ENCODE data around the gene HEMK1.

The HEMK1 gene

GRCh38 chr3:50582083-50582482 is 12.8 kb downstream of the HEMK1 start:
- no peak overlapping the region for H3K4me3 ChIP-seq (ENCODE audit: low read depth, low read length)
- no peak for TF ChIP-seq CTCF (IDR thresholded peaks at IDR 0.05)
- H3K9ac ChIP-seq, result no peak overlapping the region
- H3K79me2 ChIP-seq, result no peaks in the 10 kb centered on the region
- H3K27ac ChIP-seq, result no peak overlapping the region
- H3K4me1 ChIP-seq, result peaks cover 2% of the 10 kb centered on the region
- H3K27me3 ChIP-seq (ENCODE audit: control insufficient read depth, insufficient read depth, low read length), result no peaks in the 10 kb centered on the region
- H3K36me3 ChIP-seq (ENCODE audit: control insufficient read depth, insufficient read depth, low read length), result no peaks in the 10 kb centered on the region
- no peak overlapping the region for H3K4me2 ChIP-seq (ENCODE audit: low read length)
- H3K9me3 ChIP-seq (ENCODE audit: control insufficient read depth, low read length), result no peaks in the 10 kb centered on the region
- no peak overlapping the region for H2AFZ ChIP-seq

GRCh38 chr3:50583897-50584296 is 14.6 kb downstream of the HEMK1 start:
- Histone ChIP-seq H3K4me3 (ENCODE audit: low read depth, low read length) (no peak overlapping the region), H3K9ac (no peak overlapping the region), H3K4me1 (peaks cover 17% of the 10 kb centered on the region), H3K4me2 (ENCODE audit: low read length) (no peak overlapping the region), H3K36me3 (ENCODE audit: control insufficient read depth, insufficient read depth, low read length) (no peaks in the 10 kb centered on the region), H3K27ac (no peak overlapping the region), H3K27me3 (ENCODE audit: control insufficient read depth, insufficient read depth, low read length) (no peaks in the 10 kb centered on the region), H2AFZ (no peak overlapping the region), H3K9me3 (ENCODE audit: control insufficient read depth, low read length) (no peaks in the 10 kb centered on the region), H3K79me2 (no peaks in the 10 kb centered on the region)
- no peak for TF ChIP-seq CTCF (IDR thresholded peaks at IDR 0.05)

- Histone ChIP-seq H3K4me3 (ENCODE audit: low read depth, low read length) (no peak overlapping the region), H3K4me1 (peaks cover 17% of the 10 kb centered on the region), H3K4me2 (ENCODE audit: low read length) (no peak overlapping the region), H3K79me2 (no peaks in the 10 kb centered on the region), H3K36me3 (ENCODE audit: control insufficient read depth, insufficient read depth, low read length) (no peaks in the 10 kb centered on the region), H2AFZ (no peak overlapping the region), H3K27ac (no peak overlapping the region), H3K9me3 (ENCODE audit: control insufficient read depth, low read length) (no peaks in the 10 kb centered on the region), H3K9ac (no peak overlapping the region), H3K27me3 (ENCODE audit: control insufficient read depth, insufficient read depth, low read length) (no peaks in the 10 kb centered on the region)
- TF ChIP-seq CTCF (IDR thresholded peaks at IDR 0.05), result no peak
Observed at GRCh38 chr3:50584391-50584790, 15.1 kb downstream of the HEMK1 start.

GRCh38 chr3:50585919-50586762 is 16.8 kb downstream of the HEMK1 start:
- no peak overlapping the region for H3K9ac ChIP-seq
- H3K79me2 ChIP-seq, result no peaks in the 10 kb centered on the region
- no peaks in the 10 kb centered on the region for H3K36me3 ChIP-seq (ENCODE audit: control insufficient read depth, insufficient read depth, low read length)
- no peaks in the 10 kb centered on the region for H3K27me3 ChIP-seq (ENCODE audit: control insufficient read depth, insufficient read depth, low read length)
- no peaks in the 10 kb centered on the region for H3K9me3 ChIP-seq (ENCODE audit: control insufficient read depth, low read length)
- no peak overlapping the region for H3K4me2 ChIP-seq (ENCODE audit: low read length)
- no peak overlapping the region for H3K4me3 ChIP-seq (ENCODE audit: low read depth, low read length)
- H3K4me1 ChIP-seq, result peaks cover 19% of the 10 kb centered on the region
- no peak overlapping the region for H2AFZ ChIP-seq
- H3K27ac ChIP-seq, result no peak overlapping the region
- TF ChIP-seq CTCF (IDR thresholded peaks at IDR 0.05), result no peak

GRCh38 chr3:50586763-50587070 is 17.4 kb downstream of the HEMK1 start:
- no peaks in the 10 kb centered on the region for H3K79me2 ChIP-seq
- peaks cover 21% of the 10 kb centered on the region for H3K4me1 ChIP-seq
- no peak overlapping the region for H3K27ac ChIP-seq

More at GRCh38 chr3:50586763-50587070, 17.4 kb downstream of the HEMK1 start:
- H3K4me2 ChIP-seq (ENCODE audit: low read length), result no peak overlapping the region
- H3K9me3 ChIP-seq (ENCODE audit: control insufficient read depth, low read length), result no peaks in the 10 kb centered on the region
- no peak overlapping the region for H3K9ac ChIP-seq
- no peak for TF ChIP-seq CTCF (IDR thresholded peaks at IDR 0.05)
- H2AFZ ChIP-seq, result no peak overlapping the region
- H3K27me3 ChIP-seq (ENCODE audit: control insufficient read depth, insufficient read depth, low read length), result no peaks in the 10 kb centered on the region
- H3K36me3 ChIP-seq (ENCODE audit: control insufficient read depth, insufficient read depth, low read length), result no peaks in the 10 kb centered on the region
- no peak overlapping the region for H3K4me3 ChIP-seq (ENCODE audit: low read depth, low read length)
